ENCODE data around the gene CNTN4.

The CNTN4 gene

GRCh38 chr3:3015185-3016089, 916.8 kb downstream of the CNTN4 start:
- TF ChIP-seq REST (IDR thresholded peaks at IDR 0.05; ENCODE audit: insufficient replicate concordance, low read depth): peak; percentile 51
- peak; percentile 32 for TF ChIP-seq CTCF (IDR thresholded peaks at IDR 0.05; ENCODE audit: insufficient read depth, low read length)
- no peak for TF ChIP-seq GABPA (IDR thresholded peaks at IDR 0.05; ENCODE audit: low read depth)

DNA sequence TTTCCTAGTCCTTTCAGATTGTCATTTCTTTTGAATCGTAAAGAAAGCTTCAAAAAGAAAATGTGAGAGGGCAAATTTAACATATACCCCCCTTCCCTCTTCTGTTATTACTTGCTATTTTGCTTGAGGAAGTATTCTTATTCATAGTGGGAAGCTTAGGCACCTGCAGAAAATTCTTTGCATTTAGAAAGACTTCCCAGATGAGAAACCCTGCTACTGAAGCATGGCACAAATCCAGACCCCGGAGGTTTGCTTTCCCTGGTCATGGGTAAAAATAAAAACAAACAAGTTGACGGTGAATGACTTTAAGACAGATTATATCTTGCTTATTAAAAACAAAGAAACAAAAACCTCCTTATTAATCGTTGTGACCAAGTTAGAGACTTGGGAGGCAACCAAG, 917.6 kb downstream of the CNTN4 start:
- no peaks in the 10 kb centered on the region for H3K27me3 ChIP-seq (ENCODE audit: insufficient read depth, poor library complexity, severe bottlenecking)
- no peak overlapping the region for H3K27ac ChIP-seq (replicated peaks)
- TF ChIP-seq REST (IDR thresholded peaks at IDR 0.05; ENCODE audit: insufficient replicate concordance, low read depth) (no peak), POLR2AphosphoS5 (IDR thresholded peaks at IDR 0.05; ENCODE audit: low read depth) (no peak), CTCF (IDR thresholded peaks at IDR 0.05; ENCODE audit: insufficient read depth, low read length) (no peak), GABPA (IDR thresholded peaks at IDR 0.05; ENCODE audit: low read depth) (no peak), SPI1 (IDR thresholded peaks at IDR 0.05; ENCODE audit: borderline replicate concordance, low read depth) (no peak)
- DNase-seq (ENCODE audit: low read depth in 1 of 2, low spot score in 1 of 2): no peak
- no peak overlapping the region for H3K4me3 ChIP-seq (replicated peaks; ENCODE audit: insufficient read depth, low read length)

More at GRCh38 chr3:3015185-3016089, 916.8 kb downstream of the CNTN4 start:
- H3K27ac ChIP-seq (replicated peaks): no peak overlapping the region
- H3K27me3 ChIP-seq (ENCODE audit: insufficient read depth, poor library complexity, severe bottlenecking): no peaks in the 10 kb centered on the region
- no peak overlapping the region for H3K4me3 ChIP-seq (replicated peaks; ENCODE audit: insufficient read depth, low read length)
- DNase-seq (ENCODE audit: low read depth in 1 of 2, low spot score in 1 of 2): no peak

GRCh38 chr3:3020209-3020608, 921.5 kb downstream of the CNTN4 start:
- Histone ChIP-seq H3K27ac (replicated peaks) (no peak overlapping the region), H3K4me3 (replicated peaks; ENCODE audit: insufficient read depth, low read length) (no peak overlapping the region), H3K27me3 (ENCODE audit: insufficient read depth, poor library complexity, severe bottlenecking) (no peaks in the 10 kb centered on the region)
- TF ChIP-seq SPI1 (IDR thresholded peaks at IDR 0.05; ENCODE audit: borderline replicate concordance, low read depth) (no peak), CTCF (IDR thresholded peaks at IDR 0.05; ENCODE audit: insufficient read depth, low read length) (no peak), REST (IDR thresholded peaks at IDR 0.05; ENCODE audit: insufficient replicate concordance, low read depth) (no peak), GABPA (IDR thresholded peaks at IDR 0.05; ENCODE audit: low read depth) (no peak), POLR2AphosphoS5 (IDR thresholded peaks at IDR 0.05; ENCODE audit: low read depth) (no peak)
- no peak for DNase-seq (ENCODE audit: low read depth in 1 of 2, low spot score in 1 of 2)
